ENCODE results near the gene UBL3.

DNA sequence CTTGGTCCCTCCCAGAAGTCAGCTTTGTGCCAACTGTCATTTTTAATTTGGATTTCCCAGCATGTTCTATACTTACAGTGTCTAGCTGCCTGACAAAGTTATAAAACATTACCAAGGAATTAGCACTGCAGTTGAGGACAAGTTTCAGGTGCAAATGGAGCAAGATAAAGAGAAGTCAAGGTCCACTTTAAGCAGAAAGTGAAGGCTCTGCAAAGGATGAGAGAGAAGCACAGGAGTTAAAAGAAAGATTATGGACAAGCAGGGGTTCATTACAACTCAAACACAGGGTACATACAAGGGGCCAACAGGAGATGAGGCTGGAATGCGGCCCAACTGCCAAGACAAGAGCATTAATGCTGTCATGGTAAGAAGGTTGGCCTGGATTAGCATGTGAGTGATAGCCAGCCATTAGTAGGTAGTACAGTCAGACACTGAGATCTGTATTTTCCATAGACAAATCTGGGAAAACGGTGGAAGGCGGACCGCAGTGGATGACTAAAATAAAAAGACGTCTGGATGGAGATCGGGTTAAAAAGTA is 17.6 kb downstream of the UBL3 start:
- TF ChIP-seq, protein P1, sequence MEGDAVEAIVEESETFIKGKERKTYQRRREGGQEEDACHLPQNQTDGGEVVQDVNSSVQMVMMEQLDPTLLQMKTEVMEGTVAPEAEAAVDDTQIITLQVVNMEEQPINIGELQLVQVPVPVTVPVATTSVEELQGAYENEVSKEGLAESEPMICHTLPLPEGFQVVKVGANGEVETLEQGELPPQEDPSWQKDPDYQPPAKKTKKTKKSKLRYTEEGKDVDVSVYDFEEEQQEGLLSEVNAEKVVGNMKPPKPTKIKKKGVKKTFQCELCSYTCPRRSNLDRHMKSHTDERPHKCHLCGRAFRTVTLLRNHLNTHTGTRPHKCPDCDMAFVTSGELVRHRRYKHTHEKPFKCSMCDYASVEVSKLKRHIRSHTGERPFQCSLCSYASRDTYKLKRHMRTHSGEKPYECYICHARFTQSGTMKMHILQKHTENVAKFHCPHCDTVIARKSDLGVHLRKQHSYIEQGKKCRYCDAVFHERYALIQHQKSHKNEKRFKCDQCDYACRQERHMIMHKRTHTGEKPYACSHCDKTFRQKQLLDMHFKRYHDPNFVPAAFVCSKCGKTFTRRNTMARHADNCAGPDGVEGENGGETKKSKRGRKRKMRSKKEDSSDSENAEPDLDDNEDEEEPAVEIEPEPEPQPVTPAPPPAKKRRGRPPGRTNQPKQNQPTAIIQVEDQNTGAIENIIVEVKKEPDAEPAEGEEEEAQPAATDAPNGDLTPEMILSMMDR (IDR thresholded peaks at IDR 0.05 in 4 of 5, conservative IDR thresholded peaks at IDR 0.05 in 1 of 5), result no peak
- TF ChIP-seq POLR2A (IDR thresholded peaks at IDR 0.05), result no peak
